ENCODE data around the gene ELAVL1. TPM values are rescaled to one million over a fixed set of nuclear protein-coding genes. Genes with fewer than 3 reads are reported as not detected.
A peak's percentile ranks its signal among the peaks of the same experiment; 100 is the strongest.

The ELAVL1 gene
- total and polyA plus RNA-seq, 4 donors, result 15.0 to 72.8 (median 47.0) TPM

- H3K4me3 ChIP-seq, result no peak overlapping the region
- TF ChIP-seq, protein P1, sequence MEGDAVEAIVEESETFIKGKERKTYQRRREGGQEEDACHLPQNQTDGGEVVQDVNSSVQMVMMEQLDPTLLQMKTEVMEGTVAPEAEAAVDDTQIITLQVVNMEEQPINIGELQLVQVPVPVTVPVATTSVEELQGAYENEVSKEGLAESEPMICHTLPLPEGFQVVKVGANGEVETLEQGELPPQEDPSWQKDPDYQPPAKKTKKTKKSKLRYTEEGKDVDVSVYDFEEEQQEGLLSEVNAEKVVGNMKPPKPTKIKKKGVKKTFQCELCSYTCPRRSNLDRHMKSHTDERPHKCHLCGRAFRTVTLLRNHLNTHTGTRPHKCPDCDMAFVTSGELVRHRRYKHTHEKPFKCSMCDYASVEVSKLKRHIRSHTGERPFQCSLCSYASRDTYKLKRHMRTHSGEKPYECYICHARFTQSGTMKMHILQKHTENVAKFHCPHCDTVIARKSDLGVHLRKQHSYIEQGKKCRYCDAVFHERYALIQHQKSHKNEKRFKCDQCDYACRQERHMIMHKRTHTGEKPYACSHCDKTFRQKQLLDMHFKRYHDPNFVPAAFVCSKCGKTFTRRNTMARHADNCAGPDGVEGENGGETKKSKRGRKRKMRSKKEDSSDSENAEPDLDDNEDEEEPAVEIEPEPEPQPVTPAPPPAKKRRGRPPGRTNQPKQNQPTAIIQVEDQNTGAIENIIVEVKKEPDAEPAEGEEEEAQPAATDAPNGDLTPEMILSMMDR (IDR thresholded peaks at IDR 0.05; ENCODE audit: control extremely low read depth, extremely low read depth), result no peak
- no peak overlapping the region for H3K27ac ChIP-seq (ENCODE audit: low read depth in 1 of 2, low read length in 1 of 2)
- H3K36me3 ChIP-seq (ENCODE audit: control insufficient read depth in 4 of 4, insufficient read depth in 4 of 4, low read length in 4 of 4), result peaks cover 7 to 28% (median 21%) of the 10 kb centered on the region in 4 donors
- no peak for ATAC-seq (ENCODE audit: insufficient read depth, low FRiP score)
- no peaks in the 10 kb centered on the region for H3K27me3 ChIP-seq (ENCODE audit: control insufficient read depth in 3 of 3, insufficient read depth in 3 of 3, low read length in 2 of 3)
- no peak overlapping the region for H3K9ac ChIP-seq (ENCODE audit: insufficient read depth in 1 of 2, low read length in 2 of 2)
- WGBS, 2 donors, result 82 to 84% methylated on average over 10 of the region's 10 CpGs
- peaks cover 0 to 20% (median 10%) of the 10 kb centered on the region in 5 donors for H3K4me1 ChIP-seq (ENCODE audit: control insufficient read depth in 5 of 5, insufficient read depth in 5 of 5, low read length in 5 of 5)
- DNase-seq, result no peak
- no peaks in the 10 kb centered on the region for H3K9me3 ChIP-seq (ENCODE audit: control insufficient read depth in 4 of 4, insufficient read depth in 3 of 4, low read length in 3 of 4)
Measured at GRCh38 chr19:7992575-7992974, 12.9 kb downstream of the ELAVL1 start.

DNA sequence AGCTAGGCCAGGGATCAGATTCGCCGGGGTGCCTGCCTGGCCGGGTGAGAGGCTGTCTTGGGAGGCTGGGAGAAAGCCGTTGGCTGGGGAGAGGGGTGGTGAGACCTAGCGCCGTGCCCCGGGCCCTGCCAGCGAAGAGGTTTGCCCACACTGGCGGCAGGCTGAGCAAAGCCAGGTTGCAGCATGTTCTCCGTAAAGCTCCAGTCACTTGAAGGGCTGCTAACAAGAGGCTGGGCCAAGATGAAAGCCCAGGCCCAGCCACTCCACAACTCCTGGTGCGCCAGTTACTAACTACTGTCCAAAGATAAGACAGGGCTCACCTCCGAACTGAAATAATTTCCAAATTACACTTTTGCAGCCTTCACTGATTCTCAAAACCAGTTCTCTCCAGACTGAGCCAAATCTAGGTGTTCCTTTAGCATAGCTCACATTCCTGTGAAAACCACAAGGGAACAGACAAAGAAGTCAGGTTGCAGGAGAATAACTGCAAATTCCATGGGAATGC is 16.3 kb downstream of the ELAVL1 start:
- Histone ChIP-seq H3K27ac (ENCODE audit: low read depth in 1 of 2, low read length in 1 of 2) (peak overlapping the region in 1 of 2 donors; percentile 83), H3K9me3 (ENCODE audit: control insufficient read depth in 4 of 4, insufficient read depth in 3 of 4, low read length in 3 of 4) (no peaks in the 10 kb centered on the region), H3K9ac (ENCODE audit: insufficient read depth in 1 of 2, low read length in 2 of 2) (no peak overlapping the region), H3K27me3 (ENCODE audit: control insufficient read depth in 3 of 3, insufficient read depth in 3 of 3, low read length in 2 of 3) (no peaks in the 10 kb centered on the region), H3K4me3 (no peak overlapping the region), H3K4me1 (ENCODE audit: control insufficient read depth in 5 of 5, insufficient read depth in 5 of 5, low read length in 5 of 5) (peaks cover 3 to 27% (median 8%) of the 10 kb centered on the region in 5 donors), H3K36me3 (ENCODE audit: control insufficient read depth in 4 of 4, insufficient read depth in 4 of 4, low read length in 4 of 4) (peaks cover 7 to 39% (median 27%) of the 10 kb centered on the region in 4 donors)
- TF ChIP-seq, protein P1 (IDR thresholded peaks at IDR 0.05; ENCODE audit: control extremely low read depth, extremely low read depth), result no peak
- WGBS, 2 donors, result 71 to 90% methylated on average over 12 of the region's 12 CpGs
- DNase-seq, result peak in 2 of 3 donors; percentile 31 to 56
- ATAC-seq (ENCODE audit: insufficient read depth, low FRiP score), result no peak

DNA sequence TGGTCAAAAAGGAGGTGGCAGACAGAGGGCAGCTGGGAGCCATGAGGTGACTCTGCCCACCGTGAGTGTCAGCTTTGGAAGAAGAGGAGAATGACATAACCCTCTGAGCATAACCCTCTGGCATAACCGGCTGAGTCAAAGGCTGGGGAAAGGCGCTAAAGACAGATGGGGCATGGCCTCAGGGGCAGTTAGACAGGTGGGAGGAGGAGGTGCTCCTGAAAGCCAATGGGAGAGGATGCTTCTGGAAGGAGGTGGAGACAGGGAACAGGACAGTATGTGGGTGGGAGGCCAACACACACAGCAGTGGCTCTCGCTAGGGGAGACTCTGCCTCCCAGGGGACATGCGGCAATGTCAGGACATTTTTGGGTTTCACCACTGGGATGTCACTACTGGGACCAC is 17.1 kb downstream of the ELAVL1 start:
- H3K27ac ChIP-seq (ENCODE audit: low read depth in 1 of 2, low read length in 1 of 2), result peak overlapping the region in 1 of 2 donors; percentile 83
- H3K36me3 ChIP-seq (ENCODE audit: control insufficient read depth in 4 of 4, insufficient read depth in 4 of 4, low read length in 4 of 4), result peaks cover 7 to 47% (median 32%) of the 10 kb centered on the region in 4 donors
- H3K4me1 ChIP-seq (ENCODE audit: control insufficient read depth in 5 of 5, insufficient read depth in 5 of 5, low read length in 5 of 5), result peaks cover 0 to 24% (median 8%) of the 10 kb centered on the region in 5 donors
- DNase-seq (no peak), ATAC-seq (ENCODE audit: insufficient read depth, low FRiP score) (no peak)
- H3K9me3 ChIP-seq (ENCODE audit: control insufficient read depth in 4 of 4, insufficient read depth in 3 of 4, low read length in 3 of 4), result no peaks in the 10 kb centered on the region
- 63 to 84% methylated on average over 5 of the region's 5 CpGs for WGBS, 2 donors
- H3K4me3 ChIP-seq, result no peak overlapping the region
- no peak overlapping the region for H3K9ac ChIP-seq (ENCODE audit: insufficient read depth in 1 of 2, low read length in 2 of 2)
- H3K27me3 ChIP-seq (ENCODE audit: control insufficient read depth in 3 of 3, insufficient read depth in 3 of 3, low read length in 2 of 3), result no peaks in the 10 kb centered on the region
- TF ChIP-seq, protein P1 (IDR thresholded peaks at IDR 0.05; ENCODE audit: control extremely low read depth, extremely low read depth), result no peak

All from lung (tissue), 12 donors.